ENCODE measurements around the gene SIPA1. TPM values are rescaled to one million over a fixed set of nuclear protein-coding genes. Genes with fewer than 3 reads are reported as not detected.

The SIPA1 gene
- total and polyA plus RNA-seq, 9 of the 15 experiments (the other 6 are each of a cell fraction or from before 2014, with no cell fraction given), result 0.25 to 85.8 (median 16.8) TPM

DNA sequence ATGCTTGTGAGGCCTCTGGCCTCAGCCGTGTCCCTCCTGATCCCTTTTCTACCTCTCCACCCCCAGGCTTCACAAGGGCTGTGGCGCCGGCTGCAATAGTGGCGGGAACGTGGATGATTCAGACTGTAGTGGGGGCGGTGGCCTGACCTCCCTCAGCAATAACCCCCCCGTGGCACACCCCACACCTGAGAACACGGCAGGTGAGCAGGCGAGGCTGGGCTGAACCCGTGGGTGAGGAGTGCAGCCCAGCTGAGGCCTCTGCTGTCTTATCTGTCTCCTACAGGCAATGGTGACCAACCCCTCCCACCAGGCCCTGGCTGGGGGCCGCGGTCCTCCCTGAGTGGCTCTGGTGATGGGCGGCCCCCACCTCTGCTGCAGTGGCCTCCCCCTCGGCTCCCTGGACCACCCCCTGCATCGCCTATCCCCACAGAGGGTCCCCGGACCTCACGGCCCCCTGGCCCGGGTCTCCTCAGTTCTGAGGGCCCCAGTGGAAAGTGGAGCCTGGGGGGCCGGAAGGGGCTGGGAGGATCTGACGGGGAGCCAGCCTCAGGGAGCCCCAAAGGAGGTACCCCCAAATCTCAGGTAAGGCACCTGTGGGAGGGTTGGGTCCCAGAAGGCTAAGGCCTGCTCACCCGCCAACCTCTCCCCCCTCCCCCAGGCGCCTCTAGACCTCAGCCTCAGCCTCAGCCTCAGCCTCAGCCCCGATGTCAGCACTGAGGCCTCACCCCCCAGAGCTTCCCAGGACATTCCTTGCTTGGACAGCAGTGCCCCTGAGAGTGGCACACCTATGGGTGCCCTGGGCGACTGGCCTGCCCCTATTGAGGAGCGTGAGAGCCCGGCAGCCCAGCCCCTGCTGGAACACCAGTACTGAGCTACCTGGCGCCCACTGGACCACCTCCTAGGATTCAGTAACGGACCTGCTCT, 1.5 kb upstream of the SIPA1 start (continued):
- TF ChIP-seq, protein P1, sequence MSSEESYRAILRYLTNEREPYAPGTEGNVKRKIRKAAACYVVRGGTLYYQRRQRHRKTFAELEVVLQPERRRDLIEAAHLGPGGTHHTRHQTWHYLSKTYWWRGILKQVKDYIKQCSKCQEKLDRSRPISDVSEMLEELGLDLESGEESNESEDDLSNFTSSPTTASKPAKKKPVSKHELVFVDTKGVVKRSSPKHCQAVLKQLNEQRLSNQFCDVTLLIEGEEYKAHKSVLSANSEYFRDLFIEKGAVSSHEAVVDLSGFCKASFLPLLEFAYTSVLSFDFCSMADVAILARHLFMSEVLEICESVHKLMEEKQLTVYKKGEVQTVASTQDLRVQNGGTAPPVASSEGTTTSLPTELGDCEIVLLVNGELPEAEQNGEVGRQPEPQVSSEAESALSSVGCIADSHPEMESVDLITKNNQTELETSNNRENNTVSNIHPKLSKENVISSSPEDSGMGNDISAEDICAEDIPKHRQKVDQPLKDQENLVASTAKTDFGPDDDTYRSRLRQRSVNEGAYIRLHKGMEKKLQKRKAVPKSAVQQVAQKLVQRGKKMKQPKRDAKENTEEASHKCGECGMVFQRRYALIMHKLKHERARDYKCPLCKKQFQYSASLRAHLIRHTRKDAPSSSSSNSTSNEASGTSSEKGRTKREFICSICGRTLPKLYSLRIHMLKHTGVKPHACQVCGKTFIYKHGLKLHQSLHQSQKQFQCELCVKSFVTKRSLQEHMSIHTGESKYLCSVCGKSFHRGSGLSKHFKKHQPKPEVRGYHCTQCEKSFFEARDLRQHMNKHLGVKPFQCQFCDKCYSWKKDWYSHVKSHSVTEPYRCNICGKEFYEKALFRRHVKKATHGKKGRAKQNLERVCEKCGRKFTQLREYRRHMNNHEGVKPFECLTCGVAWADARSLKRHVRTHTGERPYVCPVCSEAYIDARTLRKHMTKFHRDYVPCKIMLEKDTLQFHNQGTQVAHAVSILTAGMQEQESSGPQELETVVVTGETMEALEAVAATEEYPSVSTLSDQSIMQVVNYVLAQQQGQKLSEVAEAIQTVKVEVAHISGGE (CRISPR knock-in tag; IDR thresholded peaks at IDR 0.05), result peak in 1 of 3 experiments; percentile 32; a peak in 1 of 6 replicates
- TF ChIP-seq, protein P2, sequence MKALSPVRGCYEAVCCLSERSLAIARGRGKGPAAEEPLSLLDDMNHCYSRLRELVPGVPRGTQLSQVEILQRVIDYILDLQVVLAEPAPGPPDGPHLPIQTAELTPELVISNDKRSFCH (CRISPR knock-in tag; IDR thresholded peaks at IDR 0.05), result no peak
- TF ChIP-seq, protein P2 (tag; IDR thresholded peaks at IDR 0.05), result 0 out of 2 replicates have a peak, but pooled peaks have one; percentile 15
- no peak for TF ChIP-seq ILF3 (IDR thresholded peaks at IDR 0.05; ENCODE audit: borderline replicate concordance)
- TF ChIP-seq, protein P3, sequence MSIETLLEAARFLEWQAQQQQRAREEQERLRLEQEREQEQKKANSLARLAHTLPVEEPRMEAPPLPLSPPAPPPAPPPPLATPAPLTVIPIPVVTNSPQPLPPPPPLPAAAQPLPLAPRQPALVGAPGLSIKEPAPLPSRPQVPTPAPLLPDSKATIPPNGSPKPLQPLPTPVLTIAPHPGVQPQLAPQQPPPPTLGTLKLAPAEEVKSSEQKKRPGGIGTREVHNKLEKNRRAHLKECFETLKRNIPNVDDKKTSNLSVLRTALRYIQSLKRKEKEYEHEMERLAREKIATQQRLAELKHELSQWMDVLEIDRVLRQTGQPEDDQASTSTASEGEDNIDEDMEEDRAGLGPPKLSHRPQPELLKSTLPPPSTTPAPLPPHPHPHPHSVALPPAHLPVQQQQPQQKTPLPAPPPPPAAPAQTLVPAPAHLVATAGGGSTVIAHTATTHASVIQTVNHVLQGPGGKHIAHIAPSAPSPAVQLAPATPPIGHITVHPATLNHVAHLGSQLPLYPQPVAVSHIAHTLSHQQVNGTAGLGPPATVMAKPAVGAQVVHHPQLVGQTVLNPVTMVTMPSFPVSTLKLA (conservative IDR thresholded peaks at IDR 0.05), result peak in 1 of 2 experiments; percentile 74; a peak in 2 of 4 replicates
- no peak for TF ChIP-seq SAFB2 (IDR thresholded peaks at IDR 0.05; ENCODE audit: borderline replicate concordance, low read depth, low read length, severe bottlenecking)
- TF ChIP-seq, protein P4, sequence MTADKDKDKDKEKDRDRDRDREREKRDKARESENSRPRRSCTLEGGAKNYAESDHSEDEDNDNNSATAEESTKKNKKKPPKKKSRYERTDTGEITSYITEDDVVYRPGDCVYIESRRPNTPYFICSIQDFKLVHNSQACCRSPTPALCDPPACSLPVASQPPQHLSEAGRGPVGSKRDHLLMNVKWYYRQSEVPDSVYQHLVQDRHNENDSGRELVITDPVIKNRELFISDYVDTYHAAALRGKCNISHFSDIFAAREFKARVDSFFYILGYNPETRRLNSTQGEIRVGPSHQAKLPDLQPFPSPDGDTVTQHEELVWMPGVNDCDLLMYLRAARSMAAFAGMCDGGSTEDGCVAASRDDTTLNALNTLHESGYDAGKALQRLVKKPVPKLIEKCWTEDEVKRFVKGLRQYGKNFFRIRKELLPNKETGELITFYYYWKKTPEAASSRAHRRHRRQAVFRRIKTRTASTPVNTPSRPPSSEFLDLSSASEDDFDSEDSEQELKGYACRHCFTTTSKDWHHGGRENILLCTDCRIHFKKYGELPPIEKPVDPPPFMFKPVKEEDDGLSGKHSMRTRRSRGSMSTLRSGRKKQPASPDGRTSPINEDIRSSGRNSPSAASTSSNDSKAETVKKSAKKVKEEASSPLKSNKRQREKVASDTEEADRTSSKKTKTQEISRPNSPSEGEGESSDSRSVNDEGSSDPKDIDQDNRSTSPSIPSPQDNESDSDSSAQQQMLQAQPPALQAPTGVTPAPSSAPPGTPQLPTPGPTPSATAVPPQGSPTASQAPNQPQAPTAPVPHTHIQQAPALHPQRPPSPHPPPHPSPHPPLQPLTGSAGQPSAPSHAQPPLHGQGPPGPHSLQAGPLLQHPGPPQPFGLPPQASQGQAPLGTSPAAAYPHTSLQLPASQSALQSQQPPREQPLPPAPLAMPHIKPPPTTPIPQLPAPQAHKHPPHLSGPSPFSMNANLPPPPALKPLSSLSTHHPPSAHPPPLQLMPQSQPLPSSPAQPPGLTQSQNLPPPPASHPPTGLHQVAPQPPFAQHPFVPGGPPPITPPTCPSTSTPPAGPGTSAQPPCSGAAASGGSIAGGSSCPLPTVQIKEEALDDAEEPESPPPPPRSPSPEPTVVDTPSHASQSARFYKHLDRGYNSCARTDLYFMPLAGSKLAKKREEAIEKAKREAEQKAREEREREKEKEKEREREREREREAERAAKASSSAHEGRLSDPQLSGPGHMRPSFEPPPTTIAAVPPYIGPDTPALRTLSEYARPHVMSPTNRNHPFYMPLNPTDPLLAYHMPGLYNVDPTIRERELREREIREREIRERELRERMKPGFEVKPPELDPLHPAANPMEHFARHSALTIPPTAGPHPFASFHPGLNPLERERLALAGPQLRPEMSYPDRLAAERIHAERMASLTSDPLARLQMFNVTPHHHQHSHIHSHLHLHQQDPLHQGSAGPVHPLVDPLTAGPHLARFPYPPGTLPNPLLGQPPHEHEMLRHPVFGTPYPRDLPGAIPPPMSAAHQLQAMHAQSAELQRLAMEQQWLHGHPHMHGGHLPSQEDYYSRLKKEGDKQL (CRISPR knock-in tag; IDR thresholded peaks at IDR 0.05; ENCODE audit: borderline replicate concordance), result no peak
- no peak for TF ChIP-seq ZNF174 (CRISPR knock-in tag; IDR thresholded peaks at IDR 0.05)
- TF ChIP-seq BRD9 (IDR thresholded peaks at IDR 0.05; ENCODE audit: low read depth, partially characterized antibody), result no peak
- TF ChIP-seq ZEB2 (IDR thresholded peaks at IDR 0.05), result peak; percentile 98
- peak; percentile 82 for TF ChIP-seq SMARCE1 (IDR thresholded peaks at IDR 0.05)
- peak; percentile 79 for TF ChIP-seq NFIC (IDR thresholded peaks at IDR 0.05)
- peak; percentile 58 to 67; a peak in 3 of 4 replicates for TF ChIP-seq TRIM24 (IDR thresholded peaks at IDR 0.05)
